OCI-LY7 (cell line): ENCODE results near the gene GLRA3. TPM values are rescaled to one million over a fixed set of nuclear protein-coding genes. Genes with fewer than 3 reads are reported as not detected.

Experiments used
- BruUV-seq: library from RNA; stranded (reverse); fragments of 400-500 nt; replicated peaks from 2 replicates; lab custom pipeline; 2021; lab: Mats Ljungman, UMichigan
- CTCF ChIA-PET: fragments of 300-600 bp; sonication (Branson Sonifier 250); formaldehyde crosslinking; loops from one replicate; lab custom pipeline; 2022; ENCODE audit warnings: antibody characterized with exemption; ENCODE audit not compliant: unreplicated experiment; lab: Charles Lee
- POLR2A ChIA-PET: fragments of 300-600 bp; sonication (Branson Sonifier 250); formaldehyde crosslinking; loops from one replicate; lab custom pipeline; 2022; ENCODE audit warnings: antibody characterized with exemption; lab: Charles Lee
- DNase-seq: peaks from one replicate; pipeline ENCODE4 v3.0.0-alpha.2; 2015; ENCODE audit warnings: low spot score
- H2AFZ ChIP-seq: fragments of 200-600 bp; sonication (generic), shearing (Covaris generic); 2 replicates; pipeline ENCODE4 v1.6.1; 2014; ENCODE audit warnings: mild to moderate bottlenecking, antibody characterized with exemption, low read length, moderate library complexity
- H3K27ac ChIP-seq: fragments of 200-600 bp; sonication (generic); 2 replicates; pipeline ENCODE4 v1.5.1; 2014; ENCODE audit warnings: mixed run types, low read depth, mild to moderate bottlenecking, moderate library complexity, low read length, inconsistent platforms; ENCODE audit not compliant: poor library complexity, severe bottlenecking
- H3K36me3 ChIP-seq: fragments of 200-600 bp; sonication (generic); 2 replicates; pipeline ENCODE4 v1.6.1; 2014; ENCODE audit warnings: mild to moderate bottlenecking, antibody characterized with exemption, low read length, moderate library complexity, mixed read lengths; ENCODE audit not compliant: insufficient read depth
- H3K4me1 ChIP-seq: fragments of 200-600 bp; sonication (generic); 2 replicates; pipeline ENCODE4 v1.5.1; 2014; ENCODE audit warnings: mild to moderate bottlenecking, low read length; ENCODE audit not compliant: insufficient read depth, poor library complexity, severe bottlenecking
- H3K4me2 ChIP-seq: fragments of 200-600 bp; sonication (generic); 2 replicates; pipeline ENCODE4 v1.6.1; 2014; ENCODE audit warnings: mild to moderate bottlenecking, low read length
- H3K4me3 ChIP-seq: fragments of 200-600 bp; sonication (generic); 2 replicates; pipeline ENCODE4 v1.5.1; 2014; ENCODE audit warnings: mild to moderate bottlenecking, low read depth, low read length; ENCODE audit not compliant: poor library complexity, severe bottlenecking
- H3K79me2 ChIP-seq: fragments of 200-600 bp; sonication (generic); 2 replicates; pipeline ENCODE4 v1.6.1; 2016; ENCODE audit warnings: low read depth, mild to moderate bottlenecking, low read length, moderate library complexity, mixed read lengths; ENCODE audit not compliant: insufficient read depth
- H3K9me2 ChIP-seq: fragments of 200-600 bp; sonication (generic); 2 replicates; pipeline ENCODE4 v1.6.1; 2016; ENCODE audit warnings: mild to moderate bottlenecking, low read length, mixed read lengths; ENCODE audit not compliant: insufficient read depth
- H3K9me3 ChIP-seq: fragments of 200-600 bp; sonication (generic); 2 replicates; pipeline ENCODE4 v1.6.1; 2014; ENCODE audit warnings: mild to moderate bottlenecking, mixed run types, low read length, mixed read lengths
- H4K20me1 ChIP-seq: fragments of 200-600 bp; sonication (generic); 2 replicates; pipeline ENCODE4 v1.6.1; 2014; ENCODE audit warnings: mild to moderate bottlenecking, antibody characterized with exemption, low read length, moderate library complexity, mixed read lengths; ENCODE audit not compliant: insufficient read depth
- CTCF ChIP-seq: fragments of 200-600 bp; sonication (generic); conservative IDR thresholded peaks from 2 replicates; pipeline ENCODE4 v1.5.1; 2014; ENCODE audit warnings: mild to moderate bottlenecking, antibody characterized with exemption, low read length, moderate library complexity, mixed read lengths
- EZH2phosphoT487 ChIP-seq: fragments of 200-600 bp; sonication (generic); IDR thresholded peaks from 2 replicates; pipeline ENCODE4 v1.6.1; 2018; ENCODE audit warnings: low read depth, borderline replicate concordance, mild to moderate bottlenecking, mixed run types, antibody characterized with exemption, low read length, moderate library complexity, mixed read lengths
- intact Hi-C: fragments of 100-400 bp; cut with micrococcal nuclease; formaldehyde crosslinking; loops from one replicate; pipeline ENCODE4 v1.10.0; 2022; ENCODE audit not compliant: unreplicated experiment
- total RNA-seq, 2 experiments: library from RNA; depleted of rRNA in 1 of 2; stranded (reverse); fragments of >200 nt in 1 of 2; shearing (Covaris generic) in 1 of 2; gene quantifications; 2 replicates each; pipeline ENCODE4 v1.2.3, GENCODE V29; 2014 to 2022

Gene GLRA3
- total RNA-seq, 2 experiments from 2014 or later = 0.92 to 1.6 TPM

GRCh38 chr4:174663216-174663615 is 165.8 kb downstream of the GLRA3 start:
- H3K4me3 ChIP-seq = no peak overlapping the region
- H3K4me1 ChIP-seq = no peaks in the 10 kb centered on the region
- no peak overlapping the region for H2AFZ ChIP-seq
- H4K20me1 ChIP-seq = no peaks in the 10 kb centered on the region
- POLR2A ChIA-PET = no interaction called here
- no peaks in the 10 kb centered on the region for H3K9me3 ChIP-seq
- H3K36me3 ChIP-seq = no peaks in the 10 kb centered on the region
- no TSS peak for BruUV-seq
- intact Hi-C loops = no loop called here
- H3K4me2 ChIP-seq = no peak overlapping the region
- H3K79me2 ChIP-seq = no peaks in the 10 kb centered on the region
- H3K9me2 ChIP-seq = no peaks in the 10 kb centered on the region
- TF ChIP-seq EZH2phosphoT487 (no peak), CTCF (no peak)
- no peak for DNase-seq
- H3K27ac ChIP-seq = no peak overlapping the region
- CTCF ChIA-PET = no interaction called here

GRCh38 chr4:174658246-174658645 is 170.8 kb downstream of the GLRA3 start:
- Histone ChIP-seq H3K27ac (no peak overlapping the region), H2AFZ (no peak overlapping the region), H3K4me2 (no peak overlapping the region), H3K79me2 (no peaks in the 10 kb centered on the region), H4K20me1 (no peaks in the 10 kb centered on the region), H3K9me2 (no peaks in the 10 kb centered on the region), H3K4me1 (no peaks in the 10 kb centered on the region), H3K9me3 (no peaks in the 10 kb centered on the region), H3K4me3 (no peak overlapping the region), H3K36me3 (no peaks in the 10 kb centered on the region)
- ChIA-PET CTCF (no interaction called here), POLR2A (no interaction called here)
- no TSS peak for BruUV-seq
- TF ChIP-seq EZH2phosphoT487 = no peak
- TF ChIP-seq CTCF = no peak
- no peak for DNase-seq
- intact Hi-C loops = no loop called here

GRCh38 chr4:174657472-174657871 is 171.6 kb downstream of the GLRA3 start:
- Histone ChIP-seq H2AFZ (no peak overlapping the region), H3K36me3 (no peaks in the 10 kb centered on the region), H3K79me2 (no peaks in the 10 kb centered on the region), H3K27ac (no peak overlapping the region), H3K4me1 (no peaks in the 10 kb centered on the region), H4K20me1 (no peaks in the 10 kb centered on the region), H3K9me3 (no peaks in the 10 kb centered on the region), H3K4me3 (no peak overlapping the region), H3K4me2 (no peak overlapping the region), H3K9me2 (no peaks in the 10 kb centered on the region)
- POLR2A ChIA-PET = no interaction called here
- CTCF ChIA-PET = no interaction called here
- TF ChIP-seq EZH2phosphoT487 (no peak), CTCF (no peak)
- intact Hi-C loops = no loop called here
- DNase-seq = no peak
- BruUV-seq = no TSS peak
